Measurements from ENCODE around the gene HSPBAP1. TPM values are rescaled to one million over a fixed set of nuclear protein-coding genes. Genes with fewer than 3 reads are reported as not detected.

Gene HSPBAP1
- total RNA-seq, 1 experiment from 2014 or later, result 6.4 TPM

- no peak overlapping the region for H3K9ac ChIP-seq (ENCODE audit: low read length)
- no peak overlapping the region for H2AFZ ChIP-seq (ENCODE audit: low read length)
- no peaks in the 10 kb centered on the region for H3F3A ChIP-seq (ENCODE audit: low read length, unreplicated experiment)
- H3K9me2 ChIP-seq (replicated peaks; ENCODE audit: low read length), result no peaks in the 10 kb centered on the region
- H3K4me3 ChIP-seq (ENCODE audit: low read length), result no peak overlapping the region
- intact Hi-C loops (cut with micrococcal nuclease), result loop anchor here (10.0 kb wide), 1 partner anchor 334 kb away; the partner anchor contains the start of gene SEMA5B
- H3K4me2 ChIP-seq (ENCODE audit: low read length), result peak overlapping the region; percentile 4; the same call in 1 of the 2 replicates
- peak; percentile 92 for DNase-seq
- ChIA-PET CTCF (interaction anchor here (0.7 kb wide), 1 partner anchor 48 kb away, joined by 3 read pairs; no protein-coding TSS in a partner anchor), POLR2A (ENCODE audit: unreplicated experiment) (no interaction called here)
- no peaks in the 10 kb centered on the region for H3K9me3 ChIP-seq (ENCODE audit: low read length)
- no peaks in the 10 kb centered on the region for H4K20me1 ChIP-seq (ENCODE audit: low read length)
- ATAC-seq, result peak; percentile 99
- TF ChIP-seq EZH2 (IDR thresholded peaks at IDR 0.05; ENCODE audit: low read length, unreplicated experiment), result no peak
- no peak for TF ChIP-seq CTCF (conservative IDR thresholded peaks at IDR 0.05; ENCODE audit: low read depth, low read length)
- no peak for TF ChIP-seq EZH2phosphoT487 (IDR thresholded peaks at IDR 0.05; ENCODE audit: borderline replicate concordance, low read length)
- peaks cover 20% of the 10 kb centered on the region; the same call in 1 of the 2 replicates for H3K36me3 ChIP-seq (ENCODE audit: low read depth, low read length)
- no peak overlapping the region for H3K27ac ChIP-seq (ENCODE audit: low read length)
- H3K4me1 ChIP-seq (ENCODE audit: insufficient read depth, low read length), result peaks cover 9% of the 10 kb centered on the region
- no peaks in the 10 kb centered on the region for H3K27me3 ChIP-seq (ENCODE audit: low read length)
- no peaks in the 10 kb centered on the region for H3K79me2 ChIP-seq (ENCODE audit: low read length)
- no TSS peak for BruUV-seq (replicated peaks)
Observed at GRCh38 chr3:122691195-122691594, 102.4 kb downstream of the HSPBAP1 start.

GRCh38 chr3:122690096-122690495 lies 103.5 kb downstream of the HSPBAP1 start:
- DNase-seq (no peak), ATAC-seq (no peak)
- Histone ChIP-seq H3K79me2 (ENCODE audit: low read length) (no peaks in the 10 kb centered on the region), H3K27me3 (ENCODE audit: low read length) (no peaks in the 10 kb centered on the region), H3K9ac (ENCODE audit: low read length) (no peak overlapping the region), H3K4me1 (ENCODE audit: insufficient read depth, low read length) (peaks cover 9% of the 10 kb centered on the region), H3K4me2 (ENCODE audit: low read length) (no peak overlapping the region), H3K27ac (ENCODE audit: low read length) (no peak overlapping the region), H3K4me3 (ENCODE audit: low read length) (no peak overlapping the region), H3K9me2 (replicated peaks; ENCODE audit: low read length) (no peaks in the 10 kb centered on the region), H3F3A (ENCODE audit: low read length, unreplicated experiment) (no peaks in the 10 kb centered on the region), H2AFZ (ENCODE audit: low read length) (no peak overlapping the region), H3K9me3 (ENCODE audit: low read length) (no peaks in the 10 kb centered on the region), H3K36me3 (ENCODE audit: low read depth, low read length) (peaks cover 16% of the 10 kb centered on the region; the same call in 1 of the 2 replicates), H4K20me1 (ENCODE audit: low read length) (no peaks in the 10 kb centered on the region)
- BruUV-seq (replicated peaks), result no TSS peak
- intact Hi-C loops (cut with micrococcal nuclease), result loop anchor here (10.0 kb wide), 1 partner anchor 335 kb away; the partner anchor contains the start of gene SEMA5B
- POLR2A ChIA-PET (ENCODE audit: unreplicated experiment), result interaction anchor here (0.5 to 0.6 kb wide), 2 partner anchors 122 to 295 kb away, joined by 3 to 5 read pairs; no protein-coding TSS in a partner anchor
- CTCF ChIA-PET, result no interaction called here
- TF ChIP-seq CTCF (conservative IDR thresholded peaks at IDR 0.05; ENCODE audit: low read depth, low read length) (no peak), EZH2phosphoT487 (IDR thresholded peaks at IDR 0.05; ENCODE audit: borderline replicate concordance, low read length) (no peak), EZH2 (IDR thresholded peaks at IDR 0.05; ENCODE audit: low read length, unreplicated experiment) (no peak)

Other genes starting within 250 kb of the HSPBAP1 start
- 13.8 and 14.8 TPM in 2 replicates for gene PARP9, start 229.5 kb downstream of the HSPBAP1 start, total RNA-seq (2014; rRNA removed)
- 11.1 and 11.9 TPM in 2 replicates for gene DTX3L, start 229.5 kb downstream of the HSPBAP1 start, total RNA-seq (2014; rRNA removed)
- gene PARP15, start 216.2 kb downstream of the HSPBAP1 start, total RNA-seq (2014; rRNA removed), result not detected in 2 replicates
- 20.8 and 21.8 TPM in 2 replicates for gene PARP14, start 113.0 kb downstream of the HSPBAP1 start, total RNA-seq (2014; rRNA removed)
- gene SLC49A4, start 1.2 kb upstream of the HSPBAP1 start, total RNA-seq (2014; rRNA removed), result 29.6 and 37.0 TPM in 2 replicates
- gene SEMA5B, start 233.9 kb upstream of the HSPBAP1 start, total RNA-seq (2014; rRNA removed), result 0.04 TPM in 1 of 2 replicates, not detected in the other

Measured in PC-3 (cell line).